Activated CD4-positive, alpha-beta T cell treated with anti-CD3 and anti-CD28 coated beads for 4 hours (primary cell): ENCODE measurements around the gene ESRRB.

ENCODE experiments used
- DNase-seq, 2 donors: peaks; one replicate each; pipeline ENCODE4 v3.0.0-alpha.2; 2020

ESRRB gene

GRCh38 chr14:76375947-76376404 lies at the start of gene ESRRB:
Gene ESRRB, plus strand, starts transcription at chr14:76376137. Its CDS starts 265 bp downstream, at chr14:76376402.
- no peak for DNase-seq

DNA sequence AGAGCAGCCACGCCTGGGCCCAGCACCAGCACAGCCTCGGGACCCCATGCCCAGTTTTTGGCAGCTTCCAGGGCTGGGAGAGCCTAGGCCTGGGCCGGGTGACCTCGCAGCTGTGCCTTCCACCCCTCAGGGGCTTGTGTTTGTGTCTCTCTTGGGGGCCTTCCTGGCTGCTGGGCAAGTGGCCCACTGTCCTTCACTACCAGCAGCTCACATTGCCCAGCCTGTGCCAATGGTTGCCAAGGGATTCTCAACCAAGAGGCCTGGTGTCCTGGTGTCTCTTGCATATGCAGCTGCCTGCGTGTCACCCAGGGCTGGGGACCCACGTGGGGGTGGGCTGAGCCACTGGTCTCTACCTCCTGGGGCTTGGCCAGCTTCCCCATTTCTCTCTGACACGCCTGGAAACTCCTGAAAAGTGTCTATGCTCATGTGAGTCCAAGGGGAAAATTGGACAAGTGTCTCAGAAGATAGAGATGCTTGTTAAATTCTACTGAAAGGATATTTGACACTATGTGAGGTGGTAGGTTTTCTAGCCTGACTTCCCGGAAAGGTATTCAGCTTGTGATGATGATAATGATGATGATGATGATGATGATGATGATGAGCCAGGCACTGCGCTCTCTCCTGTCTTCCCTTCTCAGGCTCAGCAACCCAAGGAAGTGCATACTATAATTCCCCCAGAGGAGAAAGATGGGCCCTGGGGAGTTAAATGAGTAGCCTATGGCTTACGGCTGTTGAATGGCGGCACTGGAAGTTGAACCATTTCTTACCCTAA lies 48.8 kb upstream of the ESRRB start:
- DNase-seq: no peak

DNA sequence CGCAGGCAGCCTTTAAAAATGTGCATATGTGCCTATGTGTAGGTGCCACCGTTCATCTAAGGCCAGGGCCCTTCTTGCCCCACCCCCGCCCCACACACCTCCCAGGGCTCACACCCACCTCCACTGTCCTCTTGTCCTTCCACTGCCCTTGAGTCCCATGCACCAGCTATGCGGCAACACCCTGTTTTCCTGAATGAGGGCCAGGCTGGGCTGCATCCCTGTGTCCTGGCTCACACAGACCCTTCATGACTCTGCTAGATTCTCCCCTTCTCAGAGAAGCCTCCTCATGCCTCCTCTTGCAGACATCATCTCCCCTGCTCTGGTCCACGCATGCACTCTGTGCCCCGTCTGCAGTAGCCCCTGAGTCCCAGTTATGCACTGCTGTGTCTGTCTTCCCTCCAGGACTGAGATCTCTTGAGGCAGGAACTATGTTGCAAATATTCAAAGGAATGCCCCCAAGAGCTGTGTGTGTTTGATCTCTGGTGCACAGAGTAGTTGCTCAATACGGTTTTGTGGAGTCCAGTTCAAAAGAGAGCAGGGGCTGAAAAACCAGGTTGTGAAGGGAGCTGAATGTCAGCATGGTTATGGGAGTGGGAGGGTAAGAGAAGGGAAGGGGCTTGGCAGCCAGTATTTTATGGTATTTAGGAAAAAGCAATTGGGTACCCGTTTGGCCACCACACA lies 47.3 kb upstream of the ESRRB start:
- no peak for DNase-seq

- no peak for DNase-seq
Observed at GRCh38 chr14:76329154-76329928, 46.6 kb upstream of the ESRRB start.

DNA sequence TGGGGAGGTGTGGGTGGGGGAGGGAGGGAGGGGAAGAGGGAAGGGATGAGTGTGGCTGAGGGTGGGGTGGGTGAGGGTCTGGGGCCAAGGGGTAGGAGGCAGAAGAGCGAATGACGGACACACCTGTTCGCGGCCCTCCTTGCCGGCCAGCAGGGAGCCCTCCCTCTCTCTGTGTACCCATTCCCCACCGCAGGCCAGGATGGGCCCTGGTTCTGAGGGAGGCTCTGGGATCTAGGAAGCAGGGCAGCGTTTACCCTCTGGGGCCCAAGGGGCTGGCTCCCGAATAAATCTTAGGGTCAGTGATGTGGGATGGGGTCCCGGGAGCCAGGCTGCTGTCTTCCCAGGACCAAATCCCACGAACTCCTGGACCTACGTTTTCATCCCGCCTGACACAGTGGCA lies 46.0 kb upstream of the ESRRB start:
- DNase-seq: no peak

- no peak for DNase-seq
Observed at GRCh38 chr14:76330411-76331327, 45.3 kb upstream of the ESRRB start.

GRCh38 chr14:76331328-76332011 lies 44.5 kb upstream of the ESRRB start:
- no peak for DNase-seq

- DNase-seq: no peak
Observed at GRCh38 chr14:76333664-76334063, 42.3 kb upstream of the ESRRB start.

GRCh38 chr14:76334316-76334715 lies 41.6 kb upstream of the ESRRB start:
- no peak for DNase-seq

DNA sequence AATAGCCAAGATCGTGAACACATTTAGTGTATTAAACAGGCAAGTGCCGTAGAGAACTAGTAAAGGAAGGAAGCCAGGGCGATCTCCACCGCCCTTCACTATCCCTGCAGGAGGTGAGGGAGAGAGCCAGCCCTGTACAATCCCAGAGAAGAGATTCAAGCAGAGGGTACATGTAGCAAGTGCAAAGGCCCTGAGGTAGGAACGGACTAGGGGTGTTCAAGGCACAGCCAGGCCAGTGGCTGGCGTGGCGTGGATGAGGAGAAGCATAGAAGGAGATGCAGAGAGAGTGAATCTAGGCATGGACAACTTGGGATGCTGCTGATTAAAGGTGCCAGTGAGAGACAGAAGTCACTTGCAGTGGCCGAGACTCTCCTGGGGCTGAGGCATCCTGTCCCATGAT lies 39.1 kb upstream of the ESRRB start:
- DNase-seq: no peak

DNA sequence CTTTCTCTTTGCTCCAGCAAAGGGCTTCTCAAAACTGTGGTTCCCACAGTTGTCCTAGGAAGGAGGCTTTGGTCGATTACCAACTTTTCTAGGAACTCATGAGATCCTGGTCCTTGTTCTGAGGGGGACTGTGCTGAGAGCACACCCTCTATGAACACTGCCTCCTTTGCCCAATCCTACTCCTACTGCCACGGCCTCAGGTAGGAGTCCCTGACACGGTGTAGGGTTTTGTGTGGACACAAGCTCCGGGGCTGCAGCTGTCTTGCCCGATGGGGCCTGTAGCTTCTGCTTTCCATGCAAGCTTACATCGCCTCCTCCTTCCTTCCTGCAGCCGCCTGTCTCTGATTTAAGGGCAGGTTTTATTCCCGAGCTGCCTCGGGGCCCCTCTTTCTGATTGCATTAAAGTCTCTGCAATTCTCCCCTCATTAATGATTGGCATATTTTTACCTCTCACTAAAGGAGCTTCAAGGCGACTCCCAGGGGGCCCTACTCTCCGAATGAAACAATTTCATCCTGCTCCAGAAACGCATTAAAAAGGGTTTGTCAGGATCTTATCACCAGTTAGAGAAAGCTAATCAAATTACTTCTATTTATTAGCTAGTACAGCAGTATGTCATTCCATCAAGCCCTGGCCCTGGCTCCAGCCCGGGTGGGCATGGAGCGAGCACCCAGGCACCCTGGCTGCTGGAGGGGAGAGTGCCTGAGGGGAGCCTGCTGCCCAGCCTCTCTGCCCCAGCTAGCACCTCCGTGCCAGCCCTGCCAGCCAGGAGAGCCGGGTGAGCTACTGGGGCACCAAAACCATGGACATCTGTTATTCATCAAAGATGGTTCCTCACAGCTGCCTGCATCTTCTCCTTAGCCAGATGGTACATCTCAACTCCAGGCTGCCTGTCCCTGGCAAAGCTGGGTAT lies 38.0 kb upstream of the ESRRB start:
- no peak for DNase-seq

- DNase-seq: no peak
Observed at GRCh38 chr14:76339728-76340615, 36.0 kb upstream of the ESRRB start.

DNA sequence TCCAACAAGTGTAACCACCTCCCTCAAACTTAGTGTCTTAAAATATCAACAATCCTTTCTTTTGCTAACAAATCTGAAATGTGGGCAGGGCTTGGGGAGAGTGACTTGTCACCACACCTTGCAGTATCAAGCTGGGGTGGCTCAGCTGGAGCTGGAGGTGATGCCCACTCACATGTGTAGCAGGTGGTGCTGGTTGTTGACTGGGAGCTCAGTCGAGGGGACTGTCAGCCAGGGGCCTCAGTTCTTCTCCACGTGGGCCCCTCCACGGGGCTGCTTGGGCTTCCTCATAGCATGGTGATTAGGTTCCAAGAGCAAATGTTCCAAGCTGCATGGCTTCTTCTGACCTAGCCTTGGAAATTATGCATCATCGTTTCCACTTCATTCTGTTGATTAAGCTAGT lies 32.6 kb upstream of the ESRRB start:
- no peak for DNase-seq

DNA sequence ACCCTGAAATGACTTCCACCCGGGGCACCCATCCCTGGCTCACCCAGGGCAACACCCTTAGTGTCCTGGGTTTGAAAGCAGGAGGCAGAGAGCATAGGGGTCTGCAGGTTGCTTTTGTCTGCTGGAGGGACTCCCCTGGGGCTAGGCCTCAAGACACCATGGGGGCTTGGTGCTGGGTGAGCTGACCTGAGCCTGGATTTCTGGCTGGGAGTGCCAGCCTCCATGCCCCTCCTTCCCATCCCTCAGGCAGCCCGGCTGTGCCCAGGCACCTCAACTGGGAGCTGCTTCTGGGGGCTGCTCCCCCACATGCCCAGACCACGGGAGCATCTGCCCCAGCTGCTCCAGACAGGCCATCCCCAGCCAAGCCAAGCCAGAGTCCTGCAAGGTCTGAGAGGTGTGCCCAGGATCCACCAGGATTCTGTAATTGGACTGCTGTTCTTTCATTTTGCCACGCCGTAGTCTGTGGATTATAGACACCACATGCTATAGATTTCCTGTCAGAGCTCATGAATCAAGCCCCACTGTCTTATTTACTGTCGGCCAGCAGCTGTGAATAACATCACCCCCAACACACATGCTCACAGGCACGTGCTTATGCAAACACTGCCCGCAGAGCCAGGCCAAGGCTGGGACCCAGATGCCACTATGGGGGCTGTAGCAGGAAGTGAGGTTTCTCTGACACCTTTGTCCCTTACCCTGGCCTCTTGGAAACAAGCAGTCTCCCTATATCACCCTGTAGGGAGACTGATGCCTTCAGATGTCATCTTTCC lies 29.4 kb upstream of the ESRRB start:
- no peak for DNase-seq

- DNase-seq: no peak
Observed at GRCh38 chr14:76348898-76349297, 27.0 kb upstream of the ESRRB start.

DNA sequence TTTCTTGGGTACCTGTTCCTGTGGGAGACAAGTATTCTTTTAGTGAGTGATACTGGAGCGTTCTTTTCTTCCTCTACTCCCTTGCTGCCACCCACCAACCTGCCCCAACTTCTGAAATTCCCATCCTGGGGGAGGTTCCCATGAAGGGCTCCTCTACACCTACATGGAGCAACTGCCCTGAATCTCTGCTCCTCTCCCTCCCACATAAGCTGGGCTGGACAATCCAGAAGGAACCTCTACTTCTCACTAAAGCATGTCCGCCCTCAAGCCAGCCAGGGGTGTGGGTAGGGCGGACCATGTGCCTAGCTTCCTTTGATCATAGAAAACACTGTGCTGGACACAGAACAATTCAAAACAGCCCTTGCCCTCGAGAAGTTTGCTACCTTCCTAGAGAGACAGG lies 25.9 kb upstream of the ESRRB start:
- DNase-seq: no peak

GRCh38 chr14:76350671-76351070 lies 25.3 kb upstream of the ESRRB start:
- no peak for DNase-seq

- no peak for DNase-seq
Observed at GRCh38 chr14:76351941-76352340, 24.0 kb upstream of the ESRRB start.
